Endothelial cell of umbilical vein (primary cell): ENCODE results near the gene GYS1. TPM values are rescaled to one million over a fixed set of nuclear protein-coding genes. Genes with fewer than 3 reads are reported as not detected.

Experiments
- BruUV-seq: library from RNA; stranded (reverse); fragments of 400-500 nt; replicated peaks from 2 replicates; lab custom pipeline; 2021; lab: Mats Ljungman, UMichigan
- CTCF ChIA-PET: fragments of 300-600, 350-600 bp; sonication (Branson Sonifier 250); formaldehyde crosslinking; loops from one replicate; lab custom pipeline; 2021; ENCODE audit warnings: antibody characterized with exemption, inconsistent platforms; lab: Charles Lee
- POLR2A ChIA-PET: fragments of 300-600, 350-600 bp; sonication (Branson Sonifier 250); formaldehyde crosslinking; loops from one replicate; lab custom pipeline; 2021; ENCODE audit warnings: antibody characterized with exemption, inconsistent platforms; lab: Charles Lee
- DNase-seq: peaks from one replicate; pipeline ENCODE4 v3.0.0-alpha.2; 2011; ENCODE audit warnings: low read depth, low spot score
- FAIRE-seq: peaks from 2 replicates; lab custom pipeline; 2011; peaks lifted over from hg19 to GRCh38; lab: Jason Lieb, UNC
- H2AFZ ChIP-seq: 2 replicates; pipeline ENCODE4 v1.6.0; 2012; ENCODE audit warnings: low read depth, low read length, control low read depth, inconsistent platforms
- H3K27ac ChIP-seq: 2 replicates; pipeline ENCODE4 v1.5.1; 2011; ENCODE audit warnings: low read depth, mild to moderate bottlenecking, control low read depth, low read length, moderate library complexity; ENCODE audit not compliant: insufficient read depth
- H3K27me3 ChIP-seq, 2 experiments: 2 replicates each; pipeline versions ENCODE4 v1.6.0 to v1.6.1; 2011; ENCODE audit warnings: low read length in 2 of 2, mixed read lengths in 1 of 2; ENCODE audit not compliant: control insufficient read depth in 2 of 2, insufficient read depth in 2 of 2
- H3K36me3 ChIP-seq, 2 experiments: 2 replicates in 1 of 2; 3 replicates in 1 of 2; pipeline ENCODE4 v1.5.1; 2011; ENCODE audit warnings: low read length in 2 of 2, mild to moderate bottlenecking in 1 of 2, moderate library complexity in 1 of 2; ENCODE audit not compliant: control insufficient read depth in 2 of 2, insufficient read depth in 2 of 2; ENCODE audit errors: extremely low read depth in 1 of 2
- H3K4me1 ChIP-seq: 3 replicates; pipeline ENCODE4 v1.5.1; 2011; ENCODE audit warnings: mild to moderate bottlenecking, low read length; ENCODE audit not compliant: control insufficient read depth, insufficient read depth; ENCODE audit errors: extremely low read depth
- H3K4me2 ChIP-seq: 2 replicates; pipeline ENCODE4 v1.6.1; 2011; ENCODE audit warnings: low read length, control low read depth, mixed read lengths; ENCODE audit not compliant: insufficient read depth
- H3K4me3 ChIP-seq, 3 experiments: fragments of 200-600 bp in 1 of 3; sonication (generic), shearing (Covaris generic) in 1 of 3; replicated peaks in 1 of 3; 2 replicates each; pipeline ENCODE4 v1.5.1; 2011 to 2016; ENCODE audit warnings: control low read depth in 3 of 3, low read length in 3 of 3, mild to moderate bottlenecking in 2 of 3, inconsistent platforms in 1 of 3, low read depth in 1 of 3, moderate library complexity in 1 of 3; ENCODE audit not compliant: insufficient read depth in 1 of 3
- H3K79me2 ChIP-seq: 2 replicates; pipeline ENCODE4 v1.6.0; 2012; ENCODE audit warnings: low read length, inconsistent platforms; ENCODE audit not compliant: control insufficient read depth, insufficient read depth
- H3K9ac ChIP-seq: replicated peaks from 2 replicates; pipeline ENCODE3; 2011; ENCODE audit warnings: low read length, control low read depth; ENCODE audit not compliant: insufficient read depth; ENCODE audit errors: extremely low read depth
- H3K9me1 ChIP-seq: replicated peaks from 3 replicates; pipeline ENCODE4 v1.6.0; 2011; ENCODE audit warnings: mild to moderate bottlenecking, low read length; ENCODE audit not compliant: control insufficient read depth, insufficient read depth; ENCODE audit errors: extremely low read depth
- H3K9me3 ChIP-seq: replicated peaks from 2 replicates; pipeline ENCODE4 v1.5.1; 2012; ENCODE audit warnings: low read length, inconsistent platforms; ENCODE audit not compliant: control insufficient read depth, insufficient read depth
- H4K20me1 ChIP-seq: replicated peaks from 2 replicates; pipeline ENCODE3; 2011; ENCODE audit warnings: mild to moderate bottlenecking, low read length; ENCODE audit not compliant: control insufficient read depth, insufficient read depth; ENCODE audit errors: extremely low read depth
- CTCF ChIP-seq, 2 donors: IDR thresholded peaks; 1 replicate in 1 of 2; 2 replicates in 1 of 2; pipeline ENCODE4 v1.5.1; 2011; ENCODE audit warnings: low read length in 2 of 2, mild to moderate bottlenecking in 2 of 2, moderate library complexity in 2 of 2, control low read depth in 1 of 2, inconsistent platforms in 1 of 2, low read depth in 1 of 2; ENCODE audit not compliant: insufficient read depth in 1 of 2; ENCODE audit errors: extremely low read depth in 1 of 2
- EZH2 ChIP-seq: IDR thresholded peaks from 2 replicates; pipeline ENCODE4 v1.6.1; 2012; ENCODE audit warnings: borderline replicate concordance, low read depth, mild to moderate bottlenecking, moderate library complexity, low read length, inconsistent platforms; ENCODE audit not compliant: severe bottlenecking
- FOS ChIP-seq: IDR thresholded peaks from 2 replicates; pipeline ENCODE4 v1.6.1; 2011; ENCODE audit warnings: mild to moderate bottlenecking, low read length, moderate library complexity, borderline replicate concordance; ENCODE audit not compliant: insufficient read depth
- GATA2 ChIP-seq: IDR thresholded peaks from 2 replicates; pipeline ENCODE4 v1.7.0; 2011; ENCODE audit warnings: low read depth, mild to moderate bottlenecking, moderate library complexity, mixed read lengths, low read length; ENCODE audit not compliant: insufficient read length, insufficient read depth
- JUN ChIP-seq: IDR thresholded peaks from 2 replicates; pipeline ENCODE4 v1.6.1; 2011; ENCODE audit warnings: borderline replicate concordance, low read depth; ENCODE audit not compliant: insufficient read length, insufficient read depth
- MAX ChIP-seq: IDR thresholded peaks from 2 replicates; pipeline ENCODE4 v1.6.1; 2011; ENCODE audit not compliant: insufficient read depth, insufficient read length
- MYC ChIP-seq: IDR thresholded peaks from one replicate; pipeline ENCODE4 v1.6.1; 2011; ENCODE audit warnings: mild to moderate bottlenecking, low read depth, low read length
- POLR2A ChIP-seq: IDR thresholded peaks from 2 replicates; pipeline ENCODE4 v1.6.1; 2012; ENCODE audit warnings: low read depth, mild to moderate bottlenecking, control low read depth, low read length
- POLR2AphosphoS5 ChIP-seq: IDR thresholded peaks from 2 replicates; pipeline ENCODE4 v1.6.1; 2012; ENCODE audit warnings: low read depth, mild to moderate bottlenecking, control low read depth, low read length, moderate library complexity; ENCODE audit not compliant: insufficient read depth
- dilution Hi-C: fragments of 300-500 bp; cut with MboI; formaldehyde crosslinking; loops from one replicate; pipeline ENCODE4 v1.15.0; 2019; ENCODE audit warnings: low sequenced_read_pairs; ENCODE audit not compliant: extremely low pct_ligation_motif_present
- intact Hi-C: fragments of 100-400 bp; cut with micrococcal nuclease; formaldehyde crosslinking; loops from one replicate; pipeline ENCODE4 v1.10.0; 2022
- polyA plus RNA-seq, 4 experiments: library from polyadenylated mRNA; depleted of rRNA in 3 of 4; stranded (reverse) in 3 of 4; unstranded in 1 of 4; fragments of >200 nt; gene quantifications; 2 replicates each; pipeline versions ENCODE4 v1.2.1 to v1.2.3, GENCODE V29; 2011 to 2012; ENCODE audit warnings: missing spikeins in 1 of 4
- total RNA-seq: library from RNA; stranded (reverse); gene quantifications from 2 replicates; pipeline ENCODE4 v1.2.3, GENCODE V29; 2021

The GYS1 gene
- total and polyA plus RNA-seq, 2 donors (not counting 3 experiments of a cell fraction or from before 2014, with no cell fraction given) = 39.0 to 58.9 TPM

- Histone ChIP-seq H3K9ac (no peak overlapping the region), H3K27me3 (no peaks in the 10 kb centered on the region), H4K20me1 (no peaks in the 10 kb centered on the region), H3K9me3 (no peaks in the 10 kb centered on the region), H2AFZ (no peak overlapping the region), H3K4me3 (no peak overlapping the region), H3K27ac (no peak overlapping the region), H3K36me3 (peaks cover 0 to 9% of the 10 kb centered on the region in 2 experiments), H3K9me1 (no peaks in the 10 kb centered on the region), H3K79me2 (peaks cover 18% of the 10 kb centered on the region), H3K4me1 (peaks cover 7% of the 10 kb centered on the region), H3K4me2 (no peak overlapping the region)
- ChIA-PET POLR2A (interaction anchor here (0.5 kb wide), 1 partner anchor 162 kb away, joined by 4 read pairs; no protein-coding TSS in a partner anchor), CTCF (interaction anchor here (1.5 to 1.9 kb wide), 3 partner anchors 9 to 16 kb away, joined by 6 to 12 read pairs (median 7); no protein-coding TSS in a partner anchor)
- FAIRE-seq = no peak
- DNase-seq = no peak
- no peak for TF ChIP-seq GATA2
- no peak for TF ChIP-seq POLR2AphosphoS5
- TF ChIP-seq POLR2A = no peak
- TF ChIP-seq MYC = no peak
- TF ChIP-seq MAX = no peak
- no peak for TF ChIP-seq JUN
- TF ChIP-seq CTCF (IDR thresholded peaks at IDR 0.05; ENCODE audit: extremely low read depth in 1 of 2, insufficient read depth in 1 of 2, low read depth in 1 of 2, low read length in 2 of 2) = no peak
- TF ChIP-seq FOS = no peak
- TF ChIP-seq EZH2 = no peak
- dilution Hi-C loops (no loop called here), intact Hi-C loops (no loop called here)
- BruUV-seq = no TSS peak
Observed at GRCh38 chr19:48987323-48987722, 5.8 kb downstream of the GYS1 start.
